ENCODE data around the gene EARS2.
"Not testable (repeated sequence)": the region's sequence is repeated elsewhere in the genome, so short reads cannot be mapped to it uniquely, and the experiment has no call there.

The EARS2 gene

DNA sequence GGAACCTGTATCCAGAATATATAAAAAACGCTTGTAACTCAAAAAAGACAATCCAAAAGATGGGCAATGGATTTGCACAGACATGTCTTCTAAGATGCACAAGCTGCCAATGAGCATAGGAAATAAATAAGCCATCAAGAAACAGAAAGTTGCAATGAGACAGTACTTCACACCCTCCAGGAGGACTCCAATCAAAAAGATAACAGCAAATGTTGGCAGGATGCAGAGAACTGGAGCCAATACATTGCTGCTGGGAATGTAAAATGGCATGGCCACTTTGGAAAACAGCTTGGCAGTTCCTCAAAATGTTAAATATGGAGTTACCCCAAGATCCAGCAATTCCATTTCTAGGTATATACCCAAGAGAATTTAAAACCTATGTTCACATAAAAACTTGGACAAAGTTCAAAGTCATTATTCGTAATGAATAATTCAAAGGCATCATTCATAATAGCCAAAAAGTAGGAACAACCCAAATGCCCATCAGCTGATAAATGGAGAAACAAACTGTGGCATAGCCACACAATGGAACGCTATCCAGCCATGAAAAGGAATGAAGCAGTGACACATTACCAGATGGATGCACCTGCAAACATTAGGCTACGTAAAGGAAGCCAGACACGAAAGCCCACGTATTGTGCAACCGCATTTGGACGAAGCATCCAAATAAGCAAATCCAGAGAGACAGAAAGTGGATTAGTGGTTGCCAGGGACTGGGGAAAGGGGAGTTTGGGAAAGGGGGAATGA is 72.5 kb downstream of the EARS2 start:
- DNase-seq (ENCODE audit: low read depth in 1 of 2, low spot score in 1 of 2), result no peak

DNA sequence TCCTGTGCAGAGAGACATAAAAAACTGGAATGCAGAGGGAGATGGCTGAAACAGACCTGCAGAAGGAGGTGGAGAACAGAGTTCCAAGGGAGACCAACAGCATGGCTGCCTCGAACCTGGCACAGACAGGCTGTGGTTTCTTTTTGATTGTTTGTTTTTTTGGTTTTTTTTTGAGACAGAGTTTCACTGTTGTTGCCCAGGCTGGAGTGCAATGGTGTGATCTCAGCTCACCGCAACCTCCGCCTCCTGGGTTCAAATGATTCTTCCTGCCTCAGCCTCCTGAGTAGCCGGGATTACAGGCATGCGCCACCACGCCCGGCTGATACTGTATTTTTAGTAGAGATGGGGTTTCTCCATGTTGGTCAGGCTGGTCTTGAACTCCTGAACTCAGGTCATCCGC is 73.7 kb downstream of the EARS2 start:
- not testable (repeated sequence) for DNase-seq (ENCODE audit: low read depth in 1 of 2, low spot score in 1 of 2)

DNA sequence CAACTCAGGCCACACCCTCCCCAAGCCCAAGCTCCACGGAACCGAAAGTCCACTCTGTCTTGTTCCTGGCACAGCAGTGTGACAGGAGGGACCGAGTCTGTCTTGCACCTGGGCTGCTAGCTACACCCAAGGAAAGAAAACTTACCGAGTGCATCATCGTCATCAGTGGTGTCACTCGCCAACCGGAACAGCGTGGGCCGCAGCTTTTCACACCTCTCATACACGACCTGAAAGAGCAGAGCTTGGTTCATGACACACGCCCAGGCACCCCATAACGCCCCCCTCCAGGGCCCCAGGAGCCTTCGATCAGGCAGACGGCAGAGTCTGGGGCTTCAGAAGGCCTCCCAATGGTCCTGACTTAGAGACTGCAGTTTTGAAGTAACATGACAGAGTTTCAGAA is 74.4 kb downstream of the EARS2 start:
- DNase-seq (ENCODE audit: low read depth in 1 of 2, low spot score in 1 of 2), result no peak

DNA sequence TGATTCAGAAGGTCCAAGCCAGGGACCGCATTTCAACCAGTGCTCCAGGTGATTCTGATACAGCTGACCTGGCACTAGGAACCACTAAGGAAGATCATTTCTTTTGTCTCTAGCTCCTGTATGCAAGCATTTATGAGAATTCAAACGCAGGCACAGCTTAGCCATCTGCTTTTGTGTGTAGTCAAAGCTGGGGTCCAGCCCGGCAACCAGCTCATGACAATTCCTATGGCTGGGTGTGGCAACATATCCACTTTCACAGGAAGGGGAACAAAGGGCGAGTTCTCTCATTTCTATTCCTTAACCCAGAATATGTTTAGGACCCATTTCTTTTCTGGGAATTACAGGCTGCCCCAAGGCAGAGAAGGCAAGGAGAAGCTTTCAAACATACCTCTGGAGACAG is 76.9 kb downstream of the EARS2 start:
- DNase-seq (ENCODE audit: low read depth in 1 of 2, low spot score in 1 of 2), result no peak

DNA sequence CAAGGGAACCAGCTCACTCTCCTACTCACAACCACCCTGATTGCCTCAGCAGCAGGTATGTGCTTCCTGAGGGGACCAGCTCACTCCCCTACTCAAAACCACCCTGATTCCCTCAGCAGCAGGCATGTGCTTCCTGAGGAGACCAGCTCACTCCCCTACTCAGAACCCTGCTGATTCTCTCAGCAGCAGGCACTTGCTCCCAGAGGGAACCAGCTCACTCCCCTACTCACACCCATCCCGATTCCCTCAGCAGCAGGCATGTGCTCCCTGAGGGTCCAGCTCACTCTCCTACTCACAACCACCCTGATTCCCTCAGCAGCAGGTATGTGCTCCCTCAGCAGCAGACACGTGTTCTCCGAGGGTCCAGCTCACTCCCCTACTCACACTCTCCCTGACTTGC is 78.0 kb downstream of the EARS2 start:
- no peak for DNase-seq (ENCODE audit: low read depth in 1 of 2, low spot score in 1 of 2)

DNA sequence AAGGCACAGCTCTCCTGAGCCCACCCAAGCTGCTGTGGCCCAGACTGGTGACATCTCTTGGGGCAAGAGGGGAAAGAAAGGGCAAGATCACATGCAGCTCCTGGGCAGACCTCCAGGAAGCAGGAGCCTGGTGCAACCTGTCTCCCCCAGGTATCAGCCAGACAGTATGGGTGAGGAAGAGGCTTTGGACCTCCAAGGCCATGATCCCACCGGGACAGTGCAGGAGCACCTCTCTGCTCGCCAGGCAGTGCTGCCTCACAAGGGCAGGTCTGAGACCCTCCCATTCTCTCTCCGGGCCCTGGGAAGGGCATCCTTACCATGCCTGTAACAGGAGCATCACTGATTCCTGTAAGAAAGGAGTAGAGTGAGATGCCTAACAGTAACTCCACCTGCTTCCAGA is 78.6 kb downstream of the EARS2 start:
- DNase-seq (ENCODE audit: low read depth in 1 of 2, low spot score in 1 of 2), result no peak

DNA sequence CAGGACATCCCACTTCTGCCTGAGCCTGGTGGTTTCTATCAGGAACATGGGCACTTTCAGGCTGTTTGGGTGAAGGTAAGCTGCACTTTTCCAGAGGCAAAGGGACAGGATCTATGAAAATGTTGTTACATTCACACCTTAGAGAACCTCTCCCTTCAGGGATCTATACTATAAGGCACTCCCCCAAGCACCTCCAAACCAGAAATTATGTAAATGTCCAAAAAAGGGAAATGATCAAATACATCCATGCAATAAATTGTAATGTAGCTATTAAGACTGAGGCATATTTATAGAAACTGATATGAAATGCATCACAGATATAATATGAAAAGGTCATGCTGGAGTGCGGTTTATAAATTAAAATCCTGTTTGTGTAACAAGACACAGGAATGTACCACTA is 80.9 kb downstream of the EARS2 start:
- no peak for DNase-seq (ENCODE audit: low read depth in 1 of 2, low spot score in 1 of 2)
